HepG2 (cell line): ENCODE results near the gene MORN5. TPM values are rescaled to one million over a fixed set of nuclear protein-coding genes. Genes with fewer than 3 reads are reported as not detected.

Source experiments
- EP300 ChIP-seq, 3 experiments: sonication (generic) in 1 of 3; formaldehyde crosslinking in 1 of 3; IDR thresholded peaks; 2 replicates each; pipeline versions ENCODE4 v1.5.1 to v1.6.1; 2011 to 2020; ENCODE audit warnings: low read depth in 2 of 3, low read length in 2 of 3, borderline replicate concordance in 1 of 3, improper control_type of control experiment in 1 of 3, mild to moderate bottlenecking in 1 of 3, missing genetic modification reagents in 1 of 3, moderate library complexity in 1 of 3
- GATAD2A ChIP-seq: IDR thresholded peaks from 2 replicates; pipeline ENCODE4 v1.6.1; 2016
- HDAC2 ChIP-seq: sonication (generic); formaldehyde crosslinking; IDR thresholded peaks from 2 replicates; pipeline ENCODE4 v1.4.0; 2020; ENCODE audit warnings: missing genetic modification reagents
- JUN ChIP-seq: sonication (generic); formaldehyde crosslinking; IDR thresholded peaks from 2 replicates; pipeline ENCODE4 v1.4.0; 2020; ENCODE audit warnings: mild to moderate bottlenecking, missing genetic modification reagents
- NCOR1 ChIP-seq: fragments of 200-600 bp; sonication (generic); IDR thresholded peaks from 2 replicates; pipeline ENCODE4 v1.7.0; 2017; ENCODE audit warnings: antibody characterized with exemption, low read length, borderline replicate concordance
- RXRA ChIP-seq: sonication (generic); formaldehyde crosslinking; IDR thresholded peaks from 2 replicates; pipeline ENCODE4 v1.5.1; 2020; ENCODE audit warnings: missing genetic modification reagents
- SOX6 ChIP-seq, 2 experiments: fragments of 450-650 bp in 1 of 2; sonication (generic) in 1 of 2; formaldehyde crosslinking in 1 of 2; IDR thresholded peaks; 2 replicates each; pipeline versions ENCODE4 v1.4.0 to v1.6.1; 2017 to 2020; ENCODE audit warnings: antibody characterized with exemption in 1 of 2, mild to moderate bottlenecking in 1 of 2, missing genetic modification reagents in 1 of 2
- SPEN ChIP-seq: sonication (generic); formaldehyde crosslinking; IDR thresholded peaks from 2 replicates; pipeline ENCODE4 v1.5.1; 2020; ENCODE audit warnings: low read depth, mild to moderate bottlenecking, missing genetic modification reagents
- XRCC5 ChIP-seq: fragments of 200-400 bp; formaldehyde crosslinking; optimal IDR thresholded peaks from 2 replicates; pipeline ENCODE3; 2017; ENCODE audit warnings: mild to moderate bottlenecking, low read length
- ZBTB7B ChIP-seq: sonication (generic); formaldehyde crosslinking; IDR thresholded peaks from 2 replicates; pipeline ENCODE4 v1.4.0; 2020; ENCODE audit warnings: missing genetic modification reagents
- ZFP36L1 ChIP-seq: sonication (generic); formaldehyde crosslinking; IDR thresholded peaks from 2 replicates; pipeline ENCODE4 v1.8.0; 2022; ENCODE audit warnings: mild to moderate bottlenecking, missing genetic modification reagents, moderate library complexity
- ZMYM4 ChIP-seq: sonication (generic); formaldehyde crosslinking; IDR thresholded peaks from 2 replicates; pipeline ENCODE4 v1.8.1; 2023; ENCODE audit warnings: mild to moderate bottlenecking, missing genetic modification reagents
- ZNF614 ChIP-seq: IDR thresholded peaks from 2 replicates; pipeline ENCODE4 v1.6.1; 2018; ENCODE audit warnings: missing biosample characterization, missing genetic modification reagents, inconsistent platforms, borderline replicate concordance
- ZNF703 ChIP-seq: sonication (generic); formaldehyde crosslinking; IDR thresholded peaks from 2 replicates; pipeline ENCODE4 v1.5.1; 2020; ENCODE audit warnings: missing genetic modification reagents, mild to moderate bottlenecking, moderate library complexity, borderline replicate concordance
- ZSCAN12 ChIP-seq: sonication (generic); formaldehyde crosslinking; IDR thresholded peaks from 2 replicates; pipeline ENCODE4 v1.9.0; 2021; ENCODE audit warnings: mild to moderate bottlenecking, missing genetic modification reagents
- polyA plus RNA-seq, 8 experiments: library from polyadenylated mRNA; depleted of rRNA in 3 of 8; stranded (reverse) in 7 of 8; unstranded in 1 of 8; fragments of >200 nt; fragmentation: Illumina TruSeq in 4 of 8; extraction: Trizol in 4 of 8; gene quantifications; 2 replicates each; pipeline versions ENCODE4 v1.2.1 to v1.2.3, GENCODE V29; 2011 to 2016; ENCODE audit warnings: low read depth in 4 of 8, missing spikeins in 1 of 8, mixed read lengths in 1 of 8; ENCODE audit not compliant: insufficient read depth in 1 of 8
- total RNA-seq, 5 experiments: library from RNA; depleted of rRNA; stranded (reverse); fragments of >200 nt; fragmentation: Illumina TruSeq; extraction: Trizol; gene quantifications; 2 replicates each; pipeline ENCODE4 v1.2.3, GENCODE V29; 2016; ENCODE audit warnings: low read depth in 1 of 5
- TF ChIP-seq, protein P1 (sequence below): IDR thresholded peaks from 2 replicates; pipeline ENCODE4 v1.4.0; 2020; ENCODE audit warnings: mild to moderate bottlenecking, missing genetic modification reagents
- TF ChIP-seq, protein P2 (sequence below): sonication (generic); formaldehyde crosslinking; conservative IDR thresholded peaks from 2 replicates; pipeline ENCODE4 v1.5.0; 2020; ENCODE audit warnings: missing genetic modification reagents
- TF ChIP-seq, protein P3 (sequence below): sonication (generic); formaldehyde crosslinking; conservative IDR thresholded peaks from 2 replicates; pipeline ENCODE4 v1.8.0; 2022; ENCODE audit warnings: mild to moderate bottlenecking, moderate library complexity, missing genetic modification reagents
- TF ChIP-seq, protein P4 (sequence below): sonication (generic); formaldehyde crosslinking; conservative IDR thresholded peaks from 2 replicates; pipeline ENCODE4 v1.4.0; 2020; ENCODE audit warnings: mild to moderate bottlenecking, missing genetic modification reagents, moderate library complexity

The MORN5 gene
- total and polyA plus RNA-seq, 2 of the 13 experiments (the other 11 are each of a cell fraction or from before 2014, with no cell fraction given) = not detected

DNA sequence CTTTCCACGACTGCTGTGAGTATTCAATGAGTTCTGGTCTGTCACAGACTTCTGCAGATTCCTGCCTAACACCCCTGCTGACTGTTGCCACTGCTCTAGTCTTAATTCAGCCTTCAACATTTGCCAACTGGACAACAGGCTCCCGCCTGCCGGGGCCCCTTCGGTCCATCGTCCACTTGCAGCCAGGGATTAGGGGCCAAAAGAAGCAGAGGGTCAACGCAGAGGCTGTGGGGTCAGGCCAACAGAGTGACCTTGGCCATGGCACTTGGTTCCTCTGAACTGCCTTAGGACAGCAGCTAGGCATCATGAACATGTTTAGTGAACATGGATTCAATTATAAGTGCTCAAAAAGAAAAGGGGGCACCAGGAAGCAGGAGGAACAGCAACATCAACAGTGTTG, 28.7 kb downstream of the MORN5 start (continued):
- TF ChIP-seq, protein P1, sequence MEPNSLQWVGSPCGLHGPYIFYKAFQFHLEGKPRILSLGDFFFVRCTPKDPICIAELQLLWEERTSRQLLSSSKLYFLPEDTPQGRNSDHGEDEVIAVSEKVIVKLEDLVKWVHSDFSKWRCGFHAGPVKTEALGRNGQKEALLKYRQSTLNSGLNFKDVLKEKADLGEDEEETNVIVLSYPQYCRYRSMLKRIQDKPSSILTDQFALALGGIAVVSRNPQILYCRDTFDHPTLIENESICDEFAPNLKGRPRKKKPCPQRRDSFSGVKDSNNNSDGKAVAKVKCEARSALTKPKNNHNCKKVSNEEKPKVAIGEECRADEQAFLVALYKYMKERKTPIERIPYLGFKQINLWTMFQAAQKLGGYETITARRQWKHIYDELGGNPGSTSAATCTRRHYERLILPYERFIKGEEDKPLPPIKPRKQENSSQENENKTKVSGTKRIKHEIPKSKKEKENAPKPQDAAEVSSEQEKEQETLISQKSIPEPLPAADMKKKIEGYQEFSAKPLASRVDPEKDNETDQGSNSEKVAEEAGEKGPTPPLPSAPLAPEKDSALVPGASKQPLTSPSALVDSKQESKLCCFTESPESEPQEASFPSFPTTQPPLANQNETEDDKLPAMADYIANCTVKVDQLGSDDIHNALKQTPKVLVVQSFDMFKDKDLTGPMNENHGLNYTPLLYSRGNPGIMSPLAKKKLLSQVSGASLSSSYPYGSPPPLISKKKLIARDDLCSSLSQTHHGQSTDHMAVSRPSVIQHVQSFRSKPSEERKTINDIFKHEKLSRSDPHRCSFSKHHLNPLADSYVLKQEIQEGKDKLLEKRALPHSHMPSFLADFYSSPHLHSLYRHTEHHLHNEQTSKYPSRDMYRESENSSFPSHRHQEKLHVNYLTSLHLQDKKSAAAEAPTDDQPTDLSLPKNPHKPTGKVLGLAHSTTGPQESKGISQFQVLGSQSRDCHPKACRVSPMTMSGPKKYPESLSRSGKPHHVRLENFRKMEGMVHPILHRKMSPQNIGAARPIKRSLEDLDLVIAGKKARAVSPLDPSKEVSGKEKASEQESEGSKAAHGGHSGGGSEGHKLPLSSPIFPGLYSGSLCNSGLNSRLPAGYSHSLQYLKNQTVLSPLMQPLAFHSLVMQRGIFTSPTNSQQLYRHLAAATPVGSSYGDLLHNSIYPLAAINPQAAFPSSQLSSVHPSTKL (CRISPR knock-in tag) = peak; percentile 61
- TF ChIP-seq ZMYM4 = peak; percentile 59; the same call in 1 of the 2 replicates
- no peak for TF ChIP-seq ZFP36L1
- 0 out of 2 replicates have a peak, but pooled peaks have one; percentile 37 for TF ChIP-seq NCOR1
- no peak for TF ChIP-seq ZNF703 (CRISPR knock-in tag)
- TF ChIP-seq, protein P2, sequence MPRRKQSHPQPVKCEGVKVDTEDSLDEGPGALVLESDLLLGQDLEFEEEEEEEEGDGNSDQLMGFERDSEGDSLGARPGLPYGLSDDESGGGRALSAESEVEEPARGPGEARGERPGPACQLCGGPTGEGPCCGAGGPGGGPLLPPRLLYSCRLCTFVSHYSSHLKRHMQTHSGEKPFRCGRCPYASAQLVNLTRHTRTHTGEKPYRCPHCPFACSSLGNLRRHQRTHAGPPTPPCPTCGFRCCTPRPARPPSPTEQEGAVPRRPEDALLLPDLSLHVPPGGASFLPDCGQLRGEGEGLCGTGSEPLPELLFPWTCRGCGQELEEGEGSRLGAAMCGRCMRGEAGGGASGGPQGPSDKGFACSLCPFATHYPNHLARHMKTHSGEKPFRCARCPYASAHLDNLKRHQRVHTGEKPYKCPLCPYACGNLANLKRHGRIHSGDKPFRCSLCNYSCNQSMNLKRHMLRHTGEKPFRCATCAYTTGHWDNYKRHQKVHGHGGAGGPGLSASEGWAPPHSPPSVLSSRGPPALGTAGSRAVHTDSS (CRISPR knock-in tag) = no peak
- no peak for TF ChIP-seq ZSCAN12 (CRISPR knock-in tag)
- no peak for TF ChIP-seq ZNF614 (CRISPR knock-in tag)
- TF ChIP-seq SPEN (CRISPR knock-in tag) = peak; percentile 28; the same call in 1 of the 2 replicates
- TF ChIP-seq EP300 (IDR thresholded peaks at IDR 0.05; ENCODE audit: low read depth in 2 of 2, low read length in 2 of 2) = peak in 1 of 2 experiments; percentile 27; a peak in 1 of 4 replicates
- no peak for TF ChIP-seq EP300 (CRISPR knock-in tag; IDR thresholded peaks at IDR 0.05; ENCODE audit: borderline replicate concordance)
- peak; percentile 70 for TF ChIP-seq RXRA (CRISPR knock-in tag)
- no peak for TF ChIP-seq JUN (CRISPR knock-in tag)
- TF ChIP-seq, protein P3, sequence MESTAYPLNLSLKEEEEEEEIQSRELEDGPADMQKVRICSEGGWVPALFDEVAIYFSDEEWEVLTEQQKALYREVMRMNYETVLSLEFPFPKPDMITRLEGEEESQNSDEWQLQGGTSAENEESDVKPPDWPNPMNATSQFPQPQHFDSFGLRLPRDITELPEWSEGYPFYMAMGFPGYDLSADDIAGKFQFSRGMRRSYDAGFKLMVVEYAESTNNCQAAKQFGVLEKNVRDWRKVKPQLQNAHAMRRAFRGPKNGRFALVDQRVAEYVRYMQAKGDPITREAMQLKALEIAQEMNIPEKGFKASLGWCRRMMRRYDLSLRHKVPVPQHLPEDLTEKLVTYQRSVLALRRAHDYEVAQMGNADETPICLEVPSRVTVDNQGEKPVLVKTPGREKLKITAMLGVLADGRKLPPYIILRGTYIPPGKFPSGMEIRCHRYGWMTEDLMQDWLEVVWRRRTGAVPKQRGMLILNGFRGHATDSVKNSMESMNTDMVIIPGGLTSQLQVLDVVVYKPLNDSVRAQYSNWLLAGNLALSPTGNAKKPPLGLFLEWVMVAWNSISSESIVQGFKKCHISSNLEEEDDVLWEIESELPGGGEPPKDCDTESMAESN (CRISPR knock-in tag) = 0 out of 2 replicates have a peak, but pooled peaks have one; percentile 38
- TF ChIP-seq SOX6 (IDR thresholded peaks at IDR 0.05) = no peak
- peak; percentile 46; the same call in 1 of the 2 replicates for TF ChIP-seq SOX6 (CRISPR knock-in tag; IDR thresholded peaks at IDR 0.05)
- peak; percentile 59; the same call in 1 of the 2 replicates for TF ChIP-seq HDAC2 (CRISPR knock-in tag)
- TF ChIP-seq, protein P4, sequence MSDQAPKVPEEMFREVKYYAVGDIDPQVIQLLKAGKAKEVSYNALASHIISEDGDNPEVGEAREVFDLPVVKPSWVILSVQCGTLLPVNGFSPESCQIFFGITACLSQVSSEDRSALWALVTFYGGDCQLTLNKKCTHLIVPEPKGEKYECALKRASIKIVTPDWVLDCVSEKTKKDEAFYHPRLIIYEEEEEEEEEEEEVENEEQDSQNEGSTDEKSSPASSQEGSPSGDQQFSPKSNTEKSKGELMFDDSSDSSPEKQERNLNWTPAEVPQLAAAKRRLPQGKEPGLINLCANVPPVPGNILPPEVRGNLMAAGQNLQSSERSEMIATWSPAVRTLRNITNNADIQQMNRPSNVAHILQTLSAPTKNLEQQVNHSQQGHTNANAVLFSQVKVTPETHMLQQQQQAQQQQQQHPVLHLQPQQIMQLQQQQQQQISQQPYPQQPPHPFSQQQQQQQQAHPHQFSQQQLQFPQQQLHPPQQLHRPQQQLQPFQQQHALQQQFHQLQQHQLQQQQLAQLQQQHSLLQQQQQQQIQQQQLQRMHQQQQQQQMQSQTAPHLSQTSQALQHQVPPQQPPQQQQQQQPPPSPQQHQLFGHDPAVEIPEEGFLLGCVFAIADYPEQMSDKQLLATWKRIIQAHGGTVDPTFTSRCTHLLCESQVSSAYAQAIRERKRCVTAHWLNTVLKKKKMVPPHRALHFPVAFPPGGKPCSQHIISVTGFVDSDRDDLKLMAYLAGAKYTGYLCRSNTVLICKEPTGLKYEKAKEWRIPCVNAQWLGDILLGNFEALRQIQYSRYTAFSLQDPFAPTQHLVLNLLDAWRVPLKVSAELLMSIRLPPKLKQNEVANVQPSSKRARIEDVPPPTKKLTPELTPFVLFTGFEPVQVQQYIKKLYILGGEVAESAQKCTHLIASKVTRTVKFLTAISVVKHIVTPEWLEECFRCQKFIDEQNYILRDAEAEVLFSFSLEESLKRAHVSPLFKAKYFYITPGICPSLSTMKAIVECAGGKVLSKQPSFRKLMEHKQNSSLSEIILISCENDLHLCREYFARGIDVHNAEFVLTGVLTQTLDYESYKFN (CRISPR knock-in tag) = peak; percentile 75
- TF ChIP-seq GATAD2A (CRISPR knock-in tag) = 0 out of 2 replicates have a peak, but pooled peaks have one; percentile 15
- TF ChIP-seq ZBTB7B (CRISPR knock-in tag) = peak; percentile 68; the same call in 1 of the 2 replicates
- TF ChIP-seq XRCC5 = peak; percentile 51
